ENCODE data around the gene ZCCHC18. TPM values are rescaled to one million over a fixed set of nuclear protein-coding genes. Genes with fewer than 3 reads are reported as not detected.

The ZCCHC18 gene
- total and polyA plus RNA-seq, 2 of the 4 experiments (the other 2 are of a cell fraction) = 0.36 to 1.5 TPM

GRCh38 chrX:104136241-104137019 is 24.1 kb downstream of the ZCCHC18 start (continued):
- no peak for TF ChIP-seq MXI1 (IDR thresholded peaks at IDR 0.05; ENCODE audit: borderline replicate concordance, low read depth, low read length)
- TF ChIP-seq FOS (IDR thresholded peaks at IDR 0.05; ENCODE audit: low read depth, low read length) = no peak
- TF ChIP-seq POLR2A (IDR thresholded peaks at IDR 0.05; ENCODE audit: low read depth, low read length) = no peak

GRCh38 chrX:104137496-104137895 is 25.2 kb downstream of the ZCCHC18 start:
- DNase-seq = no peak
- no peak overlapping the region for H3K4ac ChIP-seq (ENCODE audit: low read depth, low read length)
- no peak overlapping the region for H2BK15ac ChIP-seq (ENCODE audit: low read depth, low read length)
- no peak overlapping the region for H3K14ac ChIP-seq (replicated peaks; ENCODE audit: low read depth, low read length)
- no peak overlapping the region for H3K9ac ChIP-seq (ENCODE audit: low read depth, low read length)
- peaks cover 3% of the 10 kb centered on the region; the same call in 1 of the 2 replicates for H3K27me3 ChIP-seq (ENCODE audit: control insufficient read depth, insufficient read depth, low read length)
- H2BK120ac ChIP-seq (ENCODE audit: low read depth, low read length) = no peak overlapping the region
- no peak overlapping the region for H4K91ac ChIP-seq (ENCODE audit: insufficient read depth, low read depth, low read length)
- POLR2A ChIA-PET (ENCODE audit: unreplicated experiment) = no interaction called here
- no TSS peak for BruUV-seq (replicated peaks)
- H2BK20ac ChIP-seq (ENCODE audit: low read depth, low read length) = no peak overlapping the region
- no peaks in the 10 kb centered on the region for H3K9me3 ChIP-seq (ENCODE audit: control insufficient read depth, insufficient read depth, low read length)
- H2BK5ac ChIP-seq (ENCODE audit: low read depth, low read length, poor library complexity, severe bottlenecking) = no peak overlapping the region
- WGBS, 2 experiments (ENCODE audit: extremely low coverage in 2 of 2, insufficient read length in 1 of 2) = 100% methylated on average over 2 of the region's 3 CpGs; no CpG with 5 or more reads in 1 of the 2 experiments
- no peak overlapping the region for H3K18ac ChIP-seq (ENCODE audit: low read depth, low read length)
- H2AK5ac ChIP-seq (ENCODE audit: low read depth, low read length) = no peak overlapping the region
- CTCF ChIA-PET = no interaction called here
- H2AK9ac ChIP-seq (replicated peaks; ENCODE audit: low read depth, low read length, poor library complexity) = no peak overlapping the region
- in situ Hi-C loops (cut with MboI; ENCODE audit: low sequenced_read_pairs) (loop anchor here (25.0 kb wide), 2 partner anchors 450 to 600 kb away; partner anchors contain the start of gene MORF4L2), dilution Hi-C loops (cut with HindIII; ENCODE audit: low sequenced_read_pairs, unreplicated experiment) (no loop called here), intact Hi-C loops (cut with micrococcal nuclease) (loop anchor here (5.0 kb wide), 1 partner anchor 450 kb away; the partner anchor contains the start of gene MORF4L2)
- H3K4me1 ChIP-seq (ENCODE audit: control insufficient read depth, insufficient read depth, low read length) = peaks cover 2% of the 10 kb centered on the region; the same call in 1 of the 2 replicates
- H3K9me1 ChIP-seq (ENCODE audit: insufficient read depth, low read length) = 0 out of 2 replicates have a peak, but pooled peaks cover 4% of the 10 kb centered on the region
- H3K79me1 ChIP-seq (ENCODE audit: low read depth in 1 of 2, low read length in 2 of 2) = 0 out of 4 replicates have a peak, but pooled peaks cover 0 to 11% of the 10 kb centered on the region in 2 experiments
- no peak overlapping the region for H3K4me3 ChIP-seq (ENCODE audit: insufficient read depth, low read depth, low read length)
- H3K56ac ChIP-seq (ENCODE audit: extremely low read depth, insufficient read depth, low read length) = no peak overlapping the region
- no peak overlapping the region for H4K8ac ChIP-seq (ENCODE audit: low read depth in 2 of 2, low read length in 2 of 2)
- no peak overlapping the region for H3K23ac ChIP-seq (ENCODE audit: low read depth, low read length)
- no peak overlapping the region for H2AFZ ChIP-seq (replicated peaks; ENCODE audit: low read length, poor library complexity)
- H3K36me3 ChIP-seq (ENCODE audit: control insufficient read depth, insufficient read depth, low read length) = no peaks in the 10 kb centered on the region
- no peaks in the 10 kb centered on the region for H4K20me1 ChIP-seq (ENCODE audit: insufficient read depth, low read length)
- no peak overlapping the region for H3K27ac ChIP-seq (ENCODE audit: insufficient read depth, low read length)
- no peak for TF ChIP-seq SMC3 (IDR thresholded peaks at IDR 0.05; ENCODE audit: low read depth, low read length)
- TF ChIP-seq CHD1 (IDR thresholded peaks at IDR 0.05; ENCODE audit: low read depth, low read length) = no peak
- TF ChIP-seq CEBPB (IDR thresholded peaks at IDR 0.05; ENCODE audit: low read depth, low read length) = no peak
- TF ChIP-seq MAFK (IDR thresholded peaks at IDR 0.05; ENCODE audit: low read depth, low read length) = no peak
- TF ChIP-seq MAZ (IDR thresholded peaks at IDR 0.05; ENCODE audit: borderline replicate concordance, low read depth, low read length) = no peak
- TF ChIP-seq RCOR1 (IDR thresholded peaks at IDR 0.05; ENCODE audit: insufficient replicate concordance, low read length) = no peak
- no peak for TF ChIP-seq USF2 (IDR thresholded peaks at IDR 0.05; ENCODE audit: low read depth, low read length)
- H4K5ac ChIP-seq (ENCODE audit: low read depth, low read length) = no peak overlapping the region
- no peak for ATAC-seq (ENCODE audit: low read depth)
- H3K4me2 ChIP-seq (ENCODE audit: low read depth, low read length) = no peak overlapping the region
